Hepatocyte (in vitro differentiated cells): ENCODE results near the gene S1PR2. TPM values are rescaled to one million over a fixed set of nuclear protein-coding genes. Genes with fewer than 3 reads are reported as not detected.
A peak's percentile ranks its signal among the peaks of the same experiment; 100 is the strongest.

ENCODE experiments used
- DNase-seq: peaks from one replicate; pipeline ENCODE4 v3.0.0-alpha.2; 2016; ENCODE audit warnings: low spot score
- H2AFZ ChIP-seq: fragments of 200-600 bp; sonication (generic); 2 replicates; pipeline ENCODE4 v1.6.0; 2016; ENCODE audit warnings: antibody characterized with exemption, mild to moderate bottlenecking
- H3K27ac ChIP-seq: fragments of 200-600 bp; sonication (generic); 2 replicates; pipeline ENCODE4 v1.5.1; 2016; ENCODE audit warnings: mild to moderate bottlenecking
- H3K27me3 ChIP-seq: fragments of 200-600 bp; sonication (generic); 2 replicates; pipeline ENCODE4 v1.6.1; 2016
- H3K36me3 ChIP-seq: fragments of 200-600 bp; sonication (generic); replicated peaks from 2 replicates; pipeline ENCODE4 v1.5.1; 2016; ENCODE audit warnings: low read depth; ENCODE audit not compliant: insufficient read depth
- H3K4me1 ChIP-seq: fragments of 200-600 bp; sonication (generic); 2 replicates; pipeline ENCODE4 v1.5.1; 2016; ENCODE audit warnings: mild to moderate bottlenecking, moderate library complexity; ENCODE audit not compliant: insufficient read depth
- H3K4me2 ChIP-seq: fragments of 200-600 bp; sonication (generic); 2 replicates; pipeline ENCODE4 v1.6.0; 2016
- H3K4me3 ChIP-seq: fragments of 200-600 bp; sonication (generic); 2 replicates; pipeline ENCODE4 v1.5.1; 2016; ENCODE audit warnings: mild to moderate bottlenecking
- H3K79me2 ChIP-seq: fragments of 200-600 bp; sonication (generic); 2 replicates; pipeline ENCODE4 v1.6.0; 2017; ENCODE audit warnings: mild to moderate bottlenecking
- H3K9me2 ChIP-seq: fragments of 200-600 bp; sonication (generic); replicated peaks from 2 replicates; pipeline ENCODE4 v1.6.0; 2017; ENCODE audit warnings: mild to moderate bottlenecking; ENCODE audit not compliant: insufficient read depth
- H3K9me3 ChIP-seq: fragments of 200-600 bp; sonication (generic); 2 replicates; pipeline ENCODE4 v1.5.1; 2016; ENCODE audit warnings: low read depth, mild to moderate bottlenecking
- H4K20me1 ChIP-seq: fragments of 200-600 bp; sonication (generic); 2 replicates; pipeline ENCODE4 v1.6.0; 2016; ENCODE audit warnings: mild to moderate bottlenecking; ENCODE audit not compliant: insufficient read depth, poor library complexity, severe bottlenecking
- CTCF ChIP-seq: fragments of 200-600 bp; sonication (generic); IDR thresholded peaks from 2 replicates; pipeline ENCODE4 v1.5.1; 2016; ENCODE audit warnings: antibody characterized with exemption, mild to moderate bottlenecking; ENCODE audit not compliant: poor library complexity
- EZH2 ChIP-seq: fragments of 200-600 bp; sonication (generic); IDR thresholded peaks from 2 replicates; pipeline ENCODE4 v1.6.1; 2016; ENCODE audit warnings: antibody characterized with exemption, mild to moderate bottlenecking, borderline replicate concordance
- EZH2phosphoT487 ChIP-seq: fragments of 200-600 bp; sonication (generic); IDR thresholded peaks from one replicate; pipeline ENCODE4 v1.6.1; 2018; ENCODE audit warnings: antibody characterized with exemption, mild to moderate bottlenecking, low read depth, moderate library complexity; ENCODE audit not compliant: unreplicated experiment, severe bottlenecking
- WGBS: methylation state at CpG from one replicate; pipeline ENCODE4 v1.1.6; 2016; ENCODE audit warnings: low lambda C conversion rate; ENCODE audit errors: missing lambda C conversion rate; 5-methylcytosine and 5-hydroxymethylcytosine counted together
- polyA plus RNA-seq: library from polyadenylated mRNA; unstranded; fragments of >200 nt; fragmentation: Nextera tagmentation; extraction: Ambion mirVana; gene quantifications from 2 replicates; pipeline ENCODE4 v1.2.1, GENCODE V29; 2016
- total RNA-seq: library from RNA; depleted of rRNA; stranded (reverse); fragments of >200 nt; gene quantifications from 2 replicates; pipeline ENCODE4 v1.2.3, GENCODE V29; 2014

Gene S1PR2
- total and polyA plus RNA-seq, 2 experiments from 2014 or later: 8.6 to 16.1 TPM

GRCh38 chr19:10255358-10255757, 24.2 kb upstream of the S1PR2 start:
- Histone ChIP-seq H4K20me1 (no peaks in the 10 kb centered on the region), H3K9me2 (no peaks in the 10 kb centered on the region), H3K27me3 (no peaks in the 10 kb centered on the region), H3K27ac (no peak overlapping the region), H3K4me2 (no peak overlapping the region), H3K4me1 (peaks cover 4% of the 10 kb centered on the region), H3K4me3 (no peak overlapping the region), H3K36me3 (no peaks in the 10 kb centered on the region), H3K9me3 (no peaks in the 10 kb centered on the region), H2AFZ (no peak overlapping the region), H3K79me2 (peaks cover 13% of the 10 kb centered on the region)
- no peak for DNase-seq
- 95% methylated on average over 2 of the region's 2 CpGs for WGBS
- TF ChIP-seq EZH2: no peak
- TF ChIP-seq EZH2phosphoT487: no peak
- TF ChIP-seq CTCF: no peak

GRCh38 chr19:10254244-10254643, 23.1 kb upstream of the S1PR2 start:
- no peak overlapping the region for H3K4me2 ChIP-seq
- no peaks in the 10 kb centered on the region for H3K9me2 ChIP-seq
- no peak overlapping the region for H3K27ac ChIP-seq
- 98% methylated on average over 3 of the region's 3 CpGs for WGBS
- H3K79me2 ChIP-seq: peaks cover 13% of the 10 kb centered on the region
- TF ChIP-seq EZH2phosphoT487 (no peak), EZH2 (no peak), CTCF (no peak)
- no peaks in the 10 kb centered on the region for H3K9me3 ChIP-seq
- no peaks in the 10 kb centered on the region for H4K20me1 ChIP-seq
- peaks cover 4% of the 10 kb centered on the region for H3K4me1 ChIP-seq
- H3K36me3 ChIP-seq: no peaks in the 10 kb centered on the region
- H3K4me3 ChIP-seq: no peak overlapping the region
- no peak for DNase-seq
- no peak overlapping the region for H2AFZ ChIP-seq
- H3K27me3 ChIP-seq: no peaks in the 10 kb centered on the region

GRCh38 chr19:10252707-10253106, 21.6 kb upstream of the S1PR2 start:
- no peaks in the 10 kb centered on the region for H3K27me3 ChIP-seq
- no peak for DNase-seq
- peaks cover 13% of the 10 kb centered on the region for H3K79me2 ChIP-seq
- H3K4me3 ChIP-seq: peak overlapping the region; percentile 52
- peak overlapping the region; percentile 67 for H3K27ac ChIP-seq
- H3K9me2 ChIP-seq: no peaks in the 10 kb centered on the region
- 29% methylated on average over 8 of the region's 8 CpGs for WGBS
- no peaks in the 10 kb centered on the region for H3K36me3 ChIP-seq
- TF ChIP-seq CTCF (no peak), EZH2 (no peak), EZH2phosphoT487 (no peak)
- H2AFZ ChIP-seq: peak overlapping the region; percentile 70
- peaks cover 4% of the 10 kb centered on the region for H3K4me1 ChIP-seq
- H4K20me1 ChIP-seq: no peaks in the 10 kb centered on the region
- peak overlapping the region; percentile 100 for H3K4me2 ChIP-seq
- H3K9me3 ChIP-seq: no peaks in the 10 kb centered on the region
